ENCODE measurements around the gene GPR39. TPM values are rescaled to one million over a fixed set of nuclear protein-coding genes. Genes with fewer than 3 reads are reported as not detected.

Gene GPR39
- total RNA-seq, 4 donors from 2014 or later, result 0.13 to 1.3 TPM; not detected in 2

GRCh38 chr2:132609101-132609890, 192.7 kb downstream of the GPR39 start:
- Histone ChIP-seq H3K9me3 (no peaks in the 10 kb centered on the region), H3K27ac (replicated peaks in 1 of 4) (no peak overlapping the region), H3K27me3 (no peaks in the 10 kb centered on the region), H3K36me3 (no peaks in the 10 kb centered on the region), H3K4me3 (no peak overlapping the region), H3K4me1 (no peaks in the 10 kb centered on the region)
- DNase-seq (ENCODE audit: extremely low spot score), result no peak
- intact Hi-C loops (cut with DNase I), result no loop called here
- WGBS, result 90% methylated on average over 8 of the region's 8 CpGs
- TF ChIP-seq EP300 (IDR thresholded peaks at IDR 0.05), result no peak
- no peak for TF ChIP-seq POLR2A (IDR thresholded peaks at IDR 0.05; ENCODE audit: low read depth)
- no peak for TF ChIP-seq POLR2AphosphoS5 (IDR thresholded peaks at IDR 0.05)
- TF ChIP-seq CTCF (IDR thresholded peaks at IDR 0.05), result no peak

GRCh38 chr2:132611719-132612118, 195.1 kb downstream of the GPR39 start:
- H3K27me3 ChIP-seq, result no peaks in the 10 kb centered on the region
- no peaks in the 10 kb centered on the region for H3K36me3 ChIP-seq
- no peak for DNase-seq (ENCODE audit: extremely low spot score)
- 75% methylated on average over 2 of the region's 2 CpGs for WGBS
- intact Hi-C loops (cut with DNase I), result no loop called here
- H3K27ac ChIP-seq (replicated peaks in 1 of 4), result no peak overlapping the region
- no peak for TF ChIP-seq EP300 (IDR thresholded peaks at IDR 0.05)
- no peak for TF ChIP-seq POLR2AphosphoS5 (IDR thresholded peaks at IDR 0.05)
- TF ChIP-seq CTCF (IDR thresholded peaks at IDR 0.05), result no peak
- TF ChIP-seq POLR2A (IDR thresholded peaks at IDR 0.05; ENCODE audit: low read depth), result no peak
- H3K4me1 ChIP-seq, result no peaks in the 10 kb centered on the region
- H3K4me3 ChIP-seq, result no peak overlapping the region
- no peaks in the 10 kb centered on the region for H3K9me3 ChIP-seq

GRCh38 chr2:132615329-132616085, 198.9 kb downstream of the GPR39 start:
- no peaks in the 10 kb centered on the region for H3K9me3 ChIP-seq
- intact Hi-C loops (cut with DNase I), result no loop called here
- no peak for DNase-seq (ENCODE audit: extremely low spot score)
- no peaks in the 10 kb centered on the region for H3K4me1 ChIP-seq
- no peaks in the 10 kb centered on the region for H3K27me3 ChIP-seq
- TF ChIP-seq EP300 (IDR thresholded peaks at IDR 0.05) (no peak), POLR2A (IDR thresholded peaks at IDR 0.05; ENCODE audit: low read depth) (no peak), CTCF (IDR thresholded peaks at IDR 0.05) (no peak), POLR2AphosphoS5 (IDR thresholded peaks at IDR 0.05) (no peak)
- 85% methylated on average over 5 of the region's 5 CpGs for WGBS
- H3K36me3 ChIP-seq, result no peaks in the 10 kb centered on the region
- H3K4me3 ChIP-seq, result no peak overlapping the region
- no peak overlapping the region for H3K27ac ChIP-seq (replicated peaks in 1 of 4)

GRCh38 chr2:132617989-132618388, 201.4 kb downstream of the GPR39 start:
- H3K9me3 ChIP-seq, result no peaks in the 10 kb centered on the region
- H3K4me3 ChIP-seq, result no peak overlapping the region
- H3K4me1 ChIP-seq, result peaks cover 0 to under 1% (median under 1%) of the 10 kb centered on the region in 4 donors
- H3K27ac ChIP-seq (replicated peaks in 1 of 4), result no peak overlapping the region
- H3K27me3 ChIP-seq, result no peaks in the 10 kb centered on the region
- no peaks in the 10 kb centered on the region for H3K36me3 ChIP-seq
- DNase-seq (ENCODE audit: extremely low spot score), result no peak
- intact Hi-C loops (cut with DNase I), result no loop called here
- TF ChIP-seq POLR2A (IDR thresholded peaks at IDR 0.05; ENCODE audit: low read depth), result no peak
- no peak for TF ChIP-seq EP300 (IDR thresholded peaks at IDR 0.05)
- TF ChIP-seq POLR2AphosphoS5 (IDR thresholded peaks at IDR 0.05), result no peak
- TF ChIP-seq CTCF (IDR thresholded peaks at IDR 0.05), result no peak
- WGBS, result 77% methylated on average over 3 of the region's 3 CpGs

Data from esophagus muscularis mucosa (tissue), 4 donors.